ENCODE measurements around the gene SLC12A5.

SLC12A5 gene

GRCh38 chr20:46014517-46015396 is 14.3 kb upstream of the SLC12A5 start:
- H3K4me1 ChIP-seq (ENCODE audit: control insufficient read depth, insufficient read depth, low read length) = no peaks in the 10 kb centered on the region
- no peak overlapping the region for H3K27ac ChIP-seq (ENCODE audit: insufficient read depth, low read depth, low read length, poor library complexity, severe bottlenecking)
- no peaks in the 10 kb centered on the region for H3K9me3 ChIP-seq (ENCODE audit: control insufficient read depth, low read length)
- WGBS, 2 experiments = 81 to 82% methylated on average over 7 of the region's 7 CpGs
- no peak overlapping the region for H3K4me3 ChIP-seq (ENCODE audit: insufficient read depth, low read depth, low read length)
- peaks cover 31% of the 10 kb centered on the region for H3K27me3 ChIP-seq (ENCODE audit: control insufficient read depth, insufficient read depth, low read length, poor library complexity, severe bottlenecking)
- no peaks in the 10 kb centered on the region for H3K36me3 ChIP-seq (ENCODE audit: control insufficient read depth, insufficient read depth, low read length)

- H3K4me3 ChIP-seq (ENCODE audit: insufficient read depth, low read depth, low read length) = no peak overlapping the region
- H3K4me1 ChIP-seq (ENCODE audit: control insufficient read depth, insufficient read depth, low read length) = no peaks in the 10 kb centered on the region
- no peaks in the 10 kb centered on the region for H3K9me3 ChIP-seq (ENCODE audit: control insufficient read depth, low read length)
- H3K27ac ChIP-seq (ENCODE audit: insufficient read depth, low read depth, low read length, poor library complexity, severe bottlenecking) = no peak overlapping the region
- whole genome bisulfite sequencing, 2 experiments = 86% methylated on average over 4 of the region's 4 CpGs
- peaks cover 29% of the 10 kb centered on the region for H3K27me3 ChIP-seq (ENCODE audit: control insufficient read depth, insufficient read depth, low read length, poor library complexity, severe bottlenecking)
- H3K36me3 ChIP-seq (ENCODE audit: control insufficient read depth, insufficient read depth, low read length) = no peaks in the 10 kb centered on the region
Observed at GRCh38 chr20:46017272-46017671, 11.7 kb upstream of the SLC12A5 start.

GRCh38 chr20:46018112-46018511 is 10.9 kb upstream of the SLC12A5 start:
- Histone ChIP-seq H3K36me3 (ENCODE audit: control insufficient read depth, insufficient read depth, low read length) (no peaks in the 10 kb centered on the region), H3K4me3 (ENCODE audit: insufficient read depth, low read depth, low read length) (no peak overlapping the region), H3K9me3 (ENCODE audit: control insufficient read depth, low read length) (no peaks in the 10 kb centered on the region), H3K27ac (ENCODE audit: insufficient read depth, low read depth, low read length, poor library complexity, severe bottlenecking) (no peak overlapping the region), H3K4me1 (ENCODE audit: control insufficient read depth, insufficient read depth, low read length) (no peaks in the 10 kb centered on the region), H3K27me3 (ENCODE audit: control insufficient read depth, insufficient read depth, low read length, poor library complexity, severe bottlenecking) (peaks cover 28% of the 10 kb centered on the region)
- WGBS, 2 experiments = 84 to 91% methylated on average over 4 of the region's 4 CpGs

- no peaks in the 10 kb centered on the region for H3K36me3 ChIP-seq (ENCODE audit: control insufficient read depth, insufficient read depth, low read length)
- no peak overlapping the region for H3K4me3 ChIP-seq (ENCODE audit: insufficient read depth, low read depth, low read length)
- peaks cover 29% of the 10 kb centered on the region for H3K27me3 ChIP-seq (ENCODE audit: control insufficient read depth, insufficient read depth, low read length, poor library complexity, severe bottlenecking)
- no peaks in the 10 kb centered on the region for H3K4me1 ChIP-seq (ENCODE audit: control insufficient read depth, insufficient read depth, low read length)
- no peak overlapping the region for H3K27ac ChIP-seq (ENCODE audit: insufficient read depth, low read depth, low read length, poor library complexity, severe bottlenecking)
- no peaks in the 10 kb centered on the region for H3K9me3 ChIP-seq (ENCODE audit: control insufficient read depth, low read length)
- 84 to 85% methylated on average over 6 of the region's 6 CpGs for WGBS, 2 experiments
Observed at GRCh38 chr20:46018611-46019010, 10.4 kb upstream of the SLC12A5 start.

GRCh38 chr20:46020555-46020954 is 8.5 kb upstream of the SLC12A5 start:
- no peak overlapping the region for H3K4me3 ChIP-seq (ENCODE audit: insufficient read depth, low read depth, low read length)
- H3K9me3 ChIP-seq (ENCODE audit: control insufficient read depth, low read length) = no peaks in the 10 kb centered on the region
- H3K4me1 ChIP-seq (ENCODE audit: control insufficient read depth, insufficient read depth, low read length) = no peaks in the 10 kb centered on the region
- H3K27ac ChIP-seq (ENCODE audit: insufficient read depth, low read depth, low read length, poor library complexity, severe bottlenecking) = no peak overlapping the region
- peaks cover 32% of the 10 kb centered on the region for H3K27me3 ChIP-seq (ENCODE audit: control insufficient read depth, insufficient read depth, low read length, poor library complexity, severe bottlenecking)
- H3K36me3 ChIP-seq (ENCODE audit: control insufficient read depth, insufficient read depth, low read length) = no peaks in the 10 kb centered on the region
- WGBS, 2 experiments = 90 to 91% methylated on average over 4 of the region's 4 CpGs

GRCh38 chr20:46021361-46022359 is 7.4 kb upstream of the SLC12A5 start:
- peak overlapping the region; percentile 65 for H3K4me3 ChIP-seq (ENCODE audit: insufficient read depth, low read depth, low read length)
- no peaks in the 10 kb centered on the region for H3K9me3 ChIP-seq (ENCODE audit: control insufficient read depth, low read length)
- H3K36me3 ChIP-seq (ENCODE audit: control insufficient read depth, insufficient read depth, low read length) = no peaks in the 10 kb centered on the region
- H3K4me1 ChIP-seq (ENCODE audit: control insufficient read depth, insufficient read depth, low read length) = no peaks in the 10 kb centered on the region
- peaks cover 43% of the 10 kb centered on the region for H3K27me3 ChIP-seq (ENCODE audit: control insufficient read depth, insufficient read depth, low read length, poor library complexity, severe bottlenecking)
- no peak overlapping the region for H3K27ac ChIP-seq (ENCODE audit: insufficient read depth, low read depth, low read length, poor library complexity, severe bottlenecking)
- 7 to 8% methylated on average over 71 of the region's 71 CpGs for WGBS, 2 experiments

GRCh38 chr20:46022411-46023147 is 6.4 kb upstream of the SLC12A5 start:
- 1 to 2% methylated on average over 33 to 34 of the region's 37 CpGs for WGBS, 2 experiments
- H3K27me3 ChIP-seq (ENCODE audit: control insufficient read depth, insufficient read depth, low read length, poor library complexity, severe bottlenecking) = peaks cover 53% of the 10 kb centered on the region
- no peaks in the 10 kb centered on the region for H3K36me3 ChIP-seq (ENCODE audit: control insufficient read depth, insufficient read depth, low read length)
- H3K9me3 ChIP-seq (ENCODE audit: control insufficient read depth, low read length) = no peaks in the 10 kb centered on the region
- H3K4me3 ChIP-seq (ENCODE audit: insufficient read depth, low read depth, low read length) = peak overlapping the region; percentile 65
- no peak overlapping the region for H3K27ac ChIP-seq (ENCODE audit: insufficient read depth, low read depth, low read length, poor library complexity, severe bottlenecking)
- H3K4me1 ChIP-seq (ENCODE audit: control insufficient read depth, insufficient read depth, low read length) = no peaks in the 10 kb centered on the region

GRCh38 chr20:46023148-46023484 is 5.9 kb upstream of the SLC12A5 start:
- H3K27me3 ChIP-seq (ENCODE audit: control insufficient read depth, insufficient read depth, low read length, poor library complexity, severe bottlenecking) = peaks cover 58% of the 10 kb centered on the region
- no peaks in the 10 kb centered on the region for H3K36me3 ChIP-seq (ENCODE audit: control insufficient read depth, insufficient read depth, low read length)
- H3K27ac ChIP-seq (ENCODE audit: insufficient read depth, low read depth, low read length, poor library complexity, severe bottlenecking) = no peak overlapping the region
- 38% methylated on average over 8 of the region's 8 CpGs for WGBS, 2 experiments
- no peaks in the 10 kb centered on the region for H3K4me1 ChIP-seq (ENCODE audit: control insufficient read depth, insufficient read depth, low read length)
- H3K9me3 ChIP-seq (ENCODE audit: control insufficient read depth, low read length) = no peaks in the 10 kb centered on the region
- no peak overlapping the region for H3K4me3 ChIP-seq (ENCODE audit: insufficient read depth, low read depth, low read length)

- 79 to 82% methylated on average over 4 of the region's 4 CpGs for WGBS, 2 experiments
- peaks cover 67% of the 10 kb centered on the region for H3K27me3 ChIP-seq (ENCODE audit: control insufficient read depth, insufficient read depth, low read length, poor library complexity, severe bottlenecking)
- no peaks in the 10 kb centered on the region for H3K9me3 ChIP-seq (ENCODE audit: control insufficient read depth, low read length)
- no peak overlapping the region for H3K4me3 ChIP-seq (ENCODE audit: insufficient read depth, low read depth, low read length)
- H3K4me1 ChIP-seq (ENCODE audit: control insufficient read depth, insufficient read depth, low read length) = no peaks in the 10 kb centered on the region
- no peak overlapping the region for H3K27ac ChIP-seq (ENCODE audit: insufficient read depth, low read depth, low read length, poor library complexity, severe bottlenecking)
- H3K36me3 ChIP-seq (ENCODE audit: control insufficient read depth, insufficient read depth, low read length) = no peaks in the 10 kb centered on the region
Observed at GRCh38 chr20:46023999-46024398, 5.0 kb upstream of the SLC12A5 start.

Measured in ectodermal cell (in vitro differentiated cells).